Spleen (tissue), 7 donors: ENCODE data around the gene CATSPERD.
A peak's percentile ranks its signal among the peaks of the same experiment; 100 is the strongest.

ENCODE experiments used
- CTCF ChIP-seq, 11 experiments: fragments of 200-600 bp in 7 of 11; fragments of 450-650 bp in 4 of 11; sonication (generic) in 4 of 11; IDR thresholded peaks in 8 of 11; conservative IDR thresholded peaks in 3 of 11; 1 replicate in 7 of 11; 2 replicates in 4 of 11; pipeline versions ENCODE4 v1.4.0 to v1.8.0; 2016 to 2021; ENCODE audit warnings: antibody characterized with exemption in 11 of 11, inconsistent platforms in 4 of 11, mild to moderate bottlenecking in 1 of 11
- POLR2A ChIP-seq, 3 donors: fragments of 450-650 bp; IDR thresholded peaks; one replicate each; pipeline ENCODE4 v1.5.1; 2017; ENCODE audit warnings: antibody characterized with exemption in 3 of 3, mild to moderate bottlenecking in 1 of 3
- POLR2AphosphoS5 ChIP-seq, 3 donors: sonication (generic); formaldehyde crosslinking; IDR thresholded peaks; one replicate each; pipeline ENCODE4 v1.5.1; 2017; ENCODE audit warnings: antibody characterized with exemption in 3 of 3
- donor health status: DM: no; HTN: no; CAD: no; lungs with moderate emphysema.
- donor health status: DM: no; HTN: no; CAD: no.
- donor health status: DM: no; HTN: no; CAD: no.

GRCh38 chr19:5703819-5704818 is 16.3 kb upstream of the CATSPERD start:
- TF ChIP-seq CTCF (IDR thresholded peaks at IDR 0.05 in 8 of 11, conservative IDR thresholded peaks at IDR 0.05 in 3 of 11): no peak
- no peak for TF ChIP-seq POLR2A (IDR thresholded peaks at IDR 0.05)
- TF ChIP-seq POLR2AphosphoS5 (IDR thresholded peaks at IDR 0.05): peak in 2 of 3 donors; percentile 9 to 28
